Measurements from ENCODE around the gene SPOCK1.

- TF ChIP-seq CTCF (conservative IDR thresholded peaks at IDR 0.05; ENCODE audit: low read depth, low read length) (no peak), EZH2 (IDR thresholded peaks at IDR 0.05; ENCODE audit: low read length, unreplicated experiment) (no peak)
These were observed 165.7 kb downstream of the SPOCK1 start for GRCh38 chr5:137333475-137333874.
